ENCODE data around the gene VSTM4.

Gene VSTM4

DNA sequence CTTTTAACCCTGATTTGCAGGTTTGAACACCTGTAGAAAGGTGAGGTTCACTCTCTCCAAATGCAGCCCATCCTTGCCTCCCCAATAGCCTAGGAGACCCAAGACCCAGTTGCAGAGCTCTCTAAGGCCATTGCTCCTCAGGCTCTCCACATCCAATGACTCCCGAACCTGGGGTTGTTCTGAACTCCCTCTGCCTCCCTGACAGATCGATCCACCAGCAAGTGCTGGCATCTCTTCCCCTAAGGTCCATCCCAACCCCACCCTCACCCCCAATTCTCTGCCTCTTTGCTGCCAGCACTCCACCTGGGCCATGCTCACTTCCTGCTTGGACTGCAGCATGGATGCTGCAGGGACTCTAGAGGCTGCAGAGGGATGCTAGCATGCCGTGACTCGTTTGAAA lies 37.8 kb upstream of the VSTM4 start:
- TF ChIP-seq, protein P1, sequence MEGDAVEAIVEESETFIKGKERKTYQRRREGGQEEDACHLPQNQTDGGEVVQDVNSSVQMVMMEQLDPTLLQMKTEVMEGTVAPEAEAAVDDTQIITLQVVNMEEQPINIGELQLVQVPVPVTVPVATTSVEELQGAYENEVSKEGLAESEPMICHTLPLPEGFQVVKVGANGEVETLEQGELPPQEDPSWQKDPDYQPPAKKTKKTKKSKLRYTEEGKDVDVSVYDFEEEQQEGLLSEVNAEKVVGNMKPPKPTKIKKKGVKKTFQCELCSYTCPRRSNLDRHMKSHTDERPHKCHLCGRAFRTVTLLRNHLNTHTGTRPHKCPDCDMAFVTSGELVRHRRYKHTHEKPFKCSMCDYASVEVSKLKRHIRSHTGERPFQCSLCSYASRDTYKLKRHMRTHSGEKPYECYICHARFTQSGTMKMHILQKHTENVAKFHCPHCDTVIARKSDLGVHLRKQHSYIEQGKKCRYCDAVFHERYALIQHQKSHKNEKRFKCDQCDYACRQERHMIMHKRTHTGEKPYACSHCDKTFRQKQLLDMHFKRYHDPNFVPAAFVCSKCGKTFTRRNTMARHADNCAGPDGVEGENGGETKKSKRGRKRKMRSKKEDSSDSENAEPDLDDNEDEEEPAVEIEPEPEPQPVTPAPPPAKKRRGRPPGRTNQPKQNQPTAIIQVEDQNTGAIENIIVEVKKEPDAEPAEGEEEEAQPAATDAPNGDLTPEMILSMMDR (conservative IDR thresholded peaks at IDR 0.05; ENCODE audit: low read length): no peak
- no peak overlapping the region for H3K4me3 ChIP-seq (ENCODE audit: low read length)
- no peak for DNase-seq (ENCODE audit: low read depth)

DNA sequence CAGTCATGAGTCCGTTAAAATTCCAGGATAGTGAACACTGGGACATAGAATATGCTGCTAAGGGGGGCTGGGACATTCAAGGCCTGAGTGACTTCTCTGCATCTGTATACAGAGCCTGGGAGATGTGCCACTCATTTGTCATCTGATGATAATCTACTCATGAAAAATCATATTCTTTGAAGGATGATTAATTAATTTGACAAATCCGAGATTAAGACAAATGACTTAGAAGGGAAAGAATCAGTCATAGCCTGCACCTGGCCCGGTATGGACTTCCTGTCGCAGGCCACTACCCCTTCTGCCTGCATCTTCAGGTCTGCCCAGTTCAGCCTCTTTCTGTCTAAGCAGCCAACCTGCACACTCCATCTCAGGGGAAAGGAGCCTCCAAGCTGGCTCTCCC lies 37.3 kb upstream of the VSTM4 start:
- TF ChIP-seq, protein P1 (conservative IDR thresholded peaks at IDR 0.05; ENCODE audit: low read length): no peak
- DNase-seq (ENCODE audit: low read depth): no peak
- H3K4me3 ChIP-seq (ENCODE audit: low read length): no peak overlapping the region

DNA sequence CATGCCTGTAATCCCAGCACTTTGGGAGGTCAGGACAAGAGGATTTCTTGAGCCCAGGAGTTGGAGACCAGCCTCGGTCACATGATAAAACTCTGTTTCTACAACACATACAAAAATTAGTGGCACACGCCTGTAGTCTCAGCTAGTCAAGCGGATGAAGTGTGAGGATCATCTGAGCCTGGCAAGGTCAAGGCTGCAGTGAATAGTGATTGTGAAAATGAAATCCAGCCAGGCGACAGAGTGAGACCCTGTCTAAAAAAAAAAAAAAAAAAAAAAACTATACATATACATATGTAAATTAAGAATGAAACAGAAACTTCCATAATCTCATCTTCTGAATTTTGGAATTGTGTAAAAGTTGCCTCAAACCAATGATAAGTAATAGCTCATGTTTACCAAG lies 36.7 kb upstream of the VSTM4 start:
- TF ChIP-seq, protein P1 (conservative IDR thresholded peaks at IDR 0.05; ENCODE audit: low read length): no peak
- no peak for DNase-seq (ENCODE audit: low read depth)

DNA sequence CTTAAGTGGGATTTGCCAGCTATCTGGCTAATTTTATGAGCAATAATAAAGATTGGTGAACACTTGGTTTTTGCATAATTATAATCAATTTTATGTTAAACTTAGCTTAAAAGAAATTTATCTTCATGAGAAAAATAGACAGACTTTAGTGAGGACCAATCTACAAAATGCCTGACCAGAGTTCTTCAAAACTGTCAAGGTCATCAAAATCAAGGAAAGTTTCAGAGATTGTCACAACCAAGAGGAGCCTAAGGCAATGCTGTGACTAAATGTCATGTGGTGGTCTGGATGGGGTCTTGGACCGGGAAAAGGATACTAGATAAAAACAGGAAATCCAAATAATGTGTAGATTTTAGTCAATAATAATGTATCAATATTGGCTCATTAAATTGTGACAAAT lies 36.2 kb upstream of the VSTM4 start:
- DNase-seq (ENCODE audit: low read depth): no peak
- H3K4me3 ChIP-seq (ENCODE audit: low read length): no peak overlapping the region
- TF ChIP-seq, protein P1 (conservative IDR thresholded peaks at IDR 0.05; ENCODE audit: low read length): no peak

More for the DNA sequence above, 36.7 kb upstream of the VSTM4 start:
- H3K4me3 ChIP-seq (ENCODE audit: low read length): no peak overlapping the region

DNA sequence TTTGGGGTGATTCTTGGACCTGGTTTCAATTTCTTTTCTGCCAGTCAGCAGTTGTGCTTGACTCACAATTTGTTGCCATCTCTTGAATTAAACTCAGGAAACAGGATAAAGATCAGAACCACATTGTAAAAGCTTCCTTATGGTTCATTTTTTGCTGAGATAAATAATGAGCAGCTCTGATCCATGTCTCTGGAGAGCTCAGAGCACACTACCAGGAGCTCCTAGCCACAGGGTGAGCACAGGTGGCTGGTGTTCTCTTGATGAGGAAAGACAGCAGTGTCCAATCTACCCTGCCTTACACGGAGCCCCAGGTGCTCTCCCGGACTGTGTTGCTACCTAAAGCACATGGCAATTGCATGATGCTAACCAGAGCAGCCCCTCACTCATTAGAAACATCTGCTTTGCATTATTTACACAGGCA lies 35.7 kb upstream of the VSTM4 start:
- DNase-seq (ENCODE audit: low read depth): peak; percentile 24
- TF ChIP-seq, protein P1 (conservative IDR thresholded peaks at IDR 0.05; ENCODE audit: low read length): no peak
- no peak overlapping the region for H3K4me3 ChIP-seq (ENCODE audit: low read length)

DNA sequence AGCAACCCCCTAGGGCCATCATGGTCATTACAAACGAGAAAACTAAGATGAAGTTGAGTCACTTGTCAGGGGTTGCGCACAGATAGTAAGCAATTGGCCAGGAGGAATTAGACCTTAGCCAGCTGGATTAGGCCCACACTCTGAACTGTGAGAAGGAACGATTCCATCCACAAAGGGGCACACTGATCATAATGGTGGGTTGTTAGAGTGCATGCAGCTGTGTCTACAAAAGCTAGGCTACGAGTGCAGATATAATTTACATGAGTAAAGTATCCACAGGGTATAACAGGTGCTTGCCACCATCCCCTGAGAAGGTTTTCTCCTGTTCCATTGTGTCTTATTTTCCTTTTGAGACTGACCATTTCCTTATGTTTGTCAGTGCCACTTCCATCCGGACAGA lies 35.1 kb upstream of the VSTM4 start:
- H3K4me3 ChIP-seq (ENCODE audit: low read length): no peak overlapping the region
- TF ChIP-seq, protein P1 (conservative IDR thresholded peaks at IDR 0.05; ENCODE audit: low read length): no peak
- no peak for DNase-seq (ENCODE audit: low read depth)

DNA sequence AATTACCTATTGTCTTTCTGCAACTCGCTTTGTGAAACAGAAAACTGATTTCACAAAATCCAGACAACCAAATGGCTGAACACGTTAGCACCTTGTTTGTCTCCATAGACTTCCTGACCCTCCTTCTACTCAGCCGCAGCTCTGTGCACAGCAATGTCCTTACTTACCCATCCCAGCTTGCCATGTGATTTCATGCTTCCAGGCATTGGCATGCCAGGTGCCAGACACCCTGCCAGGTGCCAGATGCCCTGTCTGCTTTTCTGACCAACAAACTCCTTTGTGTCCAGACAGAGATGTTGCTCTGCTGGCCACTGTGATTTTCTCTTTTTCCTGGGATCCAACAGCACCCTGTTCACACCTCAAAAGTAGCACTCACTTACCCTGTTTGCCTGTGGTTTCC lies 34.6 kb upstream of the VSTM4 start:
- no peak overlapping the region for H3K4me3 ChIP-seq (ENCODE audit: low read length)
- DNase-seq (ENCODE audit: low read depth): no peak
- TF ChIP-seq, protein P1 (conservative IDR thresholded peaks at IDR 0.05; ENCODE audit: low read length): no peak
